D721Med (cell line): ENCODE measurements around the gene NCK1.

Experiments
- DNase-seq: peaks from one replicate; pipeline ENCODE4 v3.0.0; 2011; ENCODE audit warnings: low spot score; ENCODE audit not compliant: insufficient read length
- FAIRE-seq: peaks from 2 replicates; lab custom pipeline; 2011; peaks lifted over from hg19 to GRCh38; lab: Jason Lieb, UNC
- CTCF ChIP-seq: IDR thresholded peaks from 2 replicates; pipeline ENCODE4 v1.5.1; 2012; ENCODE audit warnings: mild to moderate bottlenecking, control low read depth; ENCODE audit not compliant: insufficient read depth; ENCODE audit errors: missing control alignments

The NCK1 gene

DNA sequence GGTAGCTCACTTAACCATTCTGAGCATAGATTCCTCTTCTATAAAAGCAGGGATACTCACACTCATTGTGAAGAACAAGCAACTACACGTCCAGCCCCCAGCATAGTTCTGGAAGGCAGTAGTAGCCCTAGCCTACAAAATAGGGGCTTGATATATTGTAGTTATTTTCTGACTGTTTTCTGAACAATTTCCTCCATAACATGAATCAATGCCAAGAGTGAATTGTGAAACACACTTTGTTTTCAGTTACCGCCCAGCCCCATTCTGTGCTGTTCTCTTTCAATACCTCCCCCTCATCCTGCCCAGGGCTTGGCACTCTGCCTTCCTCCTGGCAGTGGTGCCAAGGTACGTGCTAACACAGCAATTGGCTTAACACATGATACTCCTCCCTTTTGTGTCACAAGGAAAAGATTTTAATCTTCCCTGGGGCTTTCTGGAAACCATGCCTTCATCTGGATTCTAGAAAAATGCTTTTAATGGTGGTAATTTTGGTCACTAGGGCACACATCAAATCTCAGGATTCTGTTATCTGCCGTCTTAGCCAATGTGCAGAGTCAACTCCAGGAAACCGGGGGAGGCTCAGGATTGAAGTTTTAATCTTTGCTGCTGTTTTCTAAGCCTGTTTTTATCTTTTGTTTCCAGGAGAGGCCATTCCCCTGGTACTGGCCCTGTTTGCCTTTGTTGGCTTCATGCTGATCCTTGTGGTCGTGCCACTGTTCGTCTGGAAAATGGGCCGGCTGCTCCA is 132.9 kb downstream of the NCK1 start:
- no peak for TF ChIP-seq CTCF
- FAIRE-seq (no peak), DNase-seq (no peak)

DNA sequence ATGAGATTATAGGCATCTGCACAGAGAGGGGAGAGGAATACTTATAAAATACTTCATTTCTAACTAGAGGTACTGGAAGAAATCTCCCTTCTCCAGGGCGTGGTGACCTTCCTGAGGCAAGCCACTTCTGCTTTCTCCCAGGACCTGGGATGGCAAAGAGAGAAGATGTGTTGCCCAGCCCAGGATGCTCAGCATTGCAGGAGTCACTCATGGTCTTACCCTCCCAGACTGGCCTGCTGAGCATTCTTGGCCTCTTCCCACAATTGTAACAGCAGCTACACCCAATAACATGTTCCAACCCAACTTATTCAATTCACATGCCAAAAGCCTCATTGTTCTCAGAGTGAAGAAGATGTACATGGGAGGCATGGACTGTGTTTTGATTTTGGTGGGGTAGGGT is 133.6 kb downstream of the NCK1 start:
- TF ChIP-seq CTCF: no peak
- DNase-seq (no peak), FAIRE-seq (no peak)
